Smooth muscle cell (in vitro differentiated cells): Measurements from ENCODE around the gene MLLT1. TPM values are rescaled to one million over a fixed set of nuclear protein-coding genes. Genes with fewer than 3 reads are reported as not detected.

ENCODE experiments used
- DNase-seq: peaks from one replicate; lab custom pipeline; 2025; ENCODE audit not compliant: unreplicated experiment; lab: John Stamatoyannopoulos, UW
- H2AFZ ChIP-seq: fragments of 200-600 bp; sonication (generic); 2 replicates; pipeline ENCODE4 v1.6.0; 2016; ENCODE audit warnings: antibody characterized with exemption, low read depth, mild to moderate bottlenecking
- H3F3A ChIP-seq: fragments of 200-600 bp; sonication (generic); 2 replicates; pipeline ENCODE4 v1.6.0; 2017; ENCODE audit warnings: antibody characterized with exemption, low read depth
- H3K27ac ChIP-seq: fragments of 200-600 bp; sonication (generic); 2 replicates; pipeline ENCODE4 v1.5.1; 2016; ENCODE audit warnings: low read depth, mild to moderate bottlenecking
- H3K27me3 ChIP-seq: fragments of 200-600 bp; sonication (generic); 2 replicates; pipeline ENCODE4 v1.6.1; 2016; ENCODE audit warnings: low read depth, mild to moderate bottlenecking
- H3K36me3 ChIP-seq: fragments of 200-600 bp; sonication (generic); 2 replicates; pipeline ENCODE4 v1.5.1; 2016; ENCODE audit warnings: low read depth
- H3K4me1 ChIP-seq: fragments of 200-600 bp; sonication (generic); 2 replicates; pipeline ENCODE4 v1.5.1; 2016; ENCODE audit warnings: low read depth
- H3K4me2 ChIP-seq: fragments of 200-600 bp; sonication (generic); 2 replicates; pipeline ENCODE4 v1.6.0; 2016; ENCODE audit warnings: mild to moderate bottlenecking
- H3K4me3 ChIP-seq: fragments of 200-600 bp; sonication (generic); 2 replicates; pipeline ENCODE4 v1.5.1; 2016; ENCODE audit warnings: mild to moderate bottlenecking
- H3K79me2 ChIP-seq: fragments of 200-600 bp; sonication (generic); 2 replicates; pipeline ENCODE4 v1.6.0; 2016; ENCODE audit warnings: low read depth, mild to moderate bottlenecking
- H3K9ac ChIP-seq: fragments of 200-600 bp; sonication (generic); 2 replicates; pipeline ENCODE4 v1.6.0; 2016; ENCODE audit warnings: low read depth
- H3K9me3 ChIP-seq: fragments of 200-600 bp; sonication (generic); replicated peaks from 2 replicates; pipeline ENCODE4 v1.5.1; 2016; ENCODE audit warnings: low read depth
- H4K20me1 ChIP-seq: fragments of 200-600 bp; sonication (generic); 2 replicates; pipeline ENCODE4 v1.6.0; 2016; ENCODE audit warnings: low read depth
- CTCF ChIP-seq: fragments of 200-600 bp; sonication (generic); IDR thresholded peaks from 2 replicates; pipeline ENCODE4 v1.5.1; 2017; ENCODE audit warnings: borderline replicate concordance, mild to moderate bottlenecking, antibody characterized with exemption; ENCODE audit not compliant: insufficient read depth, poor library complexity, severe bottlenecking
- WGBS: methylation state at CpG from one replicate; pipeline ENCODE4 v1.1.7; 2016; ENCODE audit warnings: low lambda C conversion rate; 5-methylcytosine and 5-hydroxymethylcytosine counted together
- polyA plus RNA-seq: library from polyadenylated mRNA; unstranded; fragments of >200 nt; fragmentation: Nextera tagmentation; extraction: Ambion mirVana; gene quantifications from 2 replicates; pipeline ENCODE4 v1.2.1, GENCODE V29; 2016
- total RNA-seq: library from RNA; depleted of rRNA; stranded (reverse); fragments of >200 nt; gene quantifications from 2 replicates; pipeline ENCODE4 v1.2.3, GENCODE V29; 2014

Gene MLLT1
- total and polyA plus RNA-seq, 2 experiments from 2014 or later = 18.8 to 27.3 TPM

- Histone ChIP-seq H3K4me1 (no peaks in the 10 kb centered on the region), H3F3A (no peaks in the 10 kb centered on the region), H3K9ac (no peak overlapping the region), H3K4me2 (no peak overlapping the region), H2AFZ (no peak overlapping the region), H3K9me3 (no peaks in the 10 kb centered on the region), H3K27me3 (no peaks in the 10 kb centered on the region), H3K79me2 (peaks cover 21% of the 10 kb centered on the region), H4K20me1 (peaks cover 84% of the 10 kb centered on the region), H3K4me3 (no peak overlapping the region), H3K27ac (no peak overlapping the region), H3K36me3 (no peaks in the 10 kb centered on the region)
- no peak for TF ChIP-seq CTCF
- no peak for DNase-seq
- WGBS = 96% methylated on average over 18 of the region's 18 CpGs
These were observed 54.4 kb downstream of the MLLT1 start for GRCh38 chr19:6225232-6225865.

DNA sequence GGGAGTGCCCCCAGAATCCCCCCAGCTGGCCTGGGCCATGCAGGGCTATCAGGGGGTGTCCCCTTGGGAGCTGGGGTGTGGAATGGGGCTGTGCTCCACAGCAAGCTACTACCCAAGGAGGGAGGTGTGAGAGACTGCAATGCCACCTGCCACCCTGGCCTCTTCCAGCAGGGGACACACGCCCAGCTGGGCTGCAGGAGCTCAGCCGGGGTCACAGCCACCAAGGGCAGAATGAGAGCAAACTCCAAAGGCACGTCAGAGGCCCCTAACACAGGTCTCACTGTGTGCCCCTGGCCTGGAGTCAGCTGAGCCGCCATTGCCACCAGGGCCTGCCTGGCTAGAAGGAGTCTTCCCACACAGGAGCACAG lies 55.5 kb downstream of the MLLT1 start:
- no peaks in the 10 kb centered on the region for H3F3A ChIP-seq
- H3K27ac ChIP-seq = no peak overlapping the region
- H3K4me3 ChIP-seq = no peak overlapping the region
- no peaks in the 10 kb centered on the region for H3K4me1 ChIP-seq
- no peak overlapping the region for H3K9ac ChIP-seq
- H4K20me1 ChIP-seq = peaks cover 82% of the 10 kb centered on the region
- no peak for DNase-seq
- H2AFZ ChIP-seq = no peak overlapping the region
- 100% methylated on average over 4 of the region's 4 CpGs for WGBS
- H3K4me2 ChIP-seq = no peak overlapping the region
- no peaks in the 10 kb centered on the region for H3K36me3 ChIP-seq
- H3K27me3 ChIP-seq = no peaks in the 10 kb centered on the region
- TF ChIP-seq CTCF = no peak
- H3K9me3 ChIP-seq = no peaks in the 10 kb centered on the region
- H3K79me2 ChIP-seq = peaks cover 12% of the 10 kb centered on the region

- TF ChIP-seq CTCF = no peak
- Histone ChIP-seq H3K4me3 (no peak overlapping the region), H3K4me2 (no peak overlapping the region), H3K9ac (no peak overlapping the region), H3K79me2 (peaks cover 12% of the 10 kb centered on the region), H4K20me1 (peaks cover 81% of the 10 kb centered on the region), H3K27ac (no peak overlapping the region), H3K4me1 (no peaks in the 10 kb centered on the region), H3K9me3 (no peaks in the 10 kb centered on the region), H2AFZ (no peak overlapping the region), H3K36me3 (no peaks in the 10 kb centered on the region), H3K27me3 (no peaks in the 10 kb centered on the region), H3F3A (no peaks in the 10 kb centered on the region)
- DNase-seq = no peak
- 95% methylated on average over 18 of the region's 18 CpGs for WGBS
These were observed 56.1 kb downstream of the MLLT1 start for GRCh38 chr19:6223461-6224307.
